Mononuclear cell (primary cell): ENCODE measurements around the gene WWTR1. TPM values are rescaled to one million over a fixed set of nuclear protein-coding genes. Genes with fewer than 3 reads are reported as not detected.

Source experiments
- H3K27me3 ChIP-seq: 2 replicates; pipeline ENCODE4 v1.6.0; 2011; ENCODE audit warnings: low read length, control low read depth; ENCODE audit not compliant: insufficient read depth
- H3K4me1 ChIP-seq: 2 replicates; pipeline ENCODE4 v1.5.1; 2011; ENCODE audit warnings: mild to moderate bottlenecking, low read length, control low read depth; ENCODE audit not compliant: insufficient read depth
- H3K4me3 ChIP-seq: 2 replicates; pipeline ENCODE4 v1.5.1; 2011; ENCODE audit warnings: mild to moderate bottlenecking, low read length, moderate library complexity
- H3K9me3 ChIP-seq: 2 replicates; pipeline ENCODE4 v1.5.1; 2011; ENCODE audit warnings: low read depth, mild to moderate bottlenecking, control low read depth, low read length
- total RNA-seq: library from RNA; depleted of rRNA; stranded (reverse); fragments of >200 nt; gene quantifications from one replicate; pipeline ENCODE4 v1.2.3, GENCODE V29; 2012

Gene WWTR1
- total RNA-seq, 1 donor: 0.31 TPM

GRCh38 chr3:149486726-149487125 lies 171.1 kb downstream of the WWTR1 start:
- no peaks in the 10 kb centered on the region for H3K9me3 ChIP-seq
- H3K4me3 ChIP-seq: no peak overlapping the region
- H3K4me1 ChIP-seq: no peaks in the 10 kb centered on the region
- peaks cover 3% of the 10 kb centered on the region for H3K27me3 ChIP-seq

- Histone ChIP-seq H3K9me3 (no peaks in the 10 kb centered on the region), H3K27me3 (no peaks in the 10 kb centered on the region), H3K4me3 (no peak overlapping the region), H3K4me1 (peaks cover 28% of the 10 kb centered on the region)
These were observed 176.3 kb downstream of the WWTR1 start for GRCh38 chr3:149481491-149481890.

- no peak overlapping the region for H3K4me3 ChIP-seq
- H3K4me1 ChIP-seq: peaks cover 33% of the 10 kb centered on the region
- H3K9me3 ChIP-seq: no peaks in the 10 kb centered on the region
- H3K27me3 ChIP-seq: no peaks in the 10 kb centered on the region
These were observed 176.8 kb downstream of the WWTR1 start for GRCh38 chr3:149481056-149481455.

- Histone ChIP-seq H3K27me3 (no peaks in the 10 kb centered on the region), H3K4me3 (no peak overlapping the region), H3K4me1 (peaks cover 38% of the 10 kb centered on the region), H3K9me3 (no peaks in the 10 kb centered on the region)
These were observed 177.4 kb downstream of the WWTR1 start for GRCh38 chr3:149480326-149481017.

- peaks cover 45% of the 10 kb centered on the region for H3K4me1 ChIP-seq
- no peaks in the 10 kb centered on the region for H3K9me3 ChIP-seq
- H3K4me3 ChIP-seq: no peak overlapping the region
- no peaks in the 10 kb centered on the region for H3K27me3 ChIP-seq
These were observed 178.1 kb downstream of the WWTR1 start for GRCh38 chr3:149479621-149480325.

GRCh38 chr3:149476225-149476624 lies 181.6 kb downstream of the WWTR1 start:
- Histone ChIP-seq H3K4me3 (no peak overlapping the region), H3K27me3 (no peaks in the 10 kb centered on the region), H3K4me1 (peaks cover 72% of the 10 kb centered on the region), H3K9me3 (no peaks in the 10 kb centered on the region)

- Histone ChIP-seq H3K27me3 (no peaks in the 10 kb centered on the region), H3K9me3 (no peaks in the 10 kb centered on the region), H3K4me1 (peaks cover 66% of the 10 kb centered on the region), H3K4me3 (no peak overlapping the region)
These were observed 182.3 kb downstream of the WWTR1 start for GRCh38 chr3:149475451-149476060.

GRCh38 chr3:149474250-149474817 lies 183.5 kb downstream of the WWTR1 start, which contains the start of gene TM4SF4:
Gene TM4SF4 (plus strand): TSS chr3:149474697. CDS start chr3:149474878, 181 bp downstream.
- Histone ChIP-seq H3K4me3 (no peak within 1 kb of the TSS), H3K4me1 (peaks cover 55% of the 10 kb centered on the region), H3K27me3 (no peaks in the 10 kb centered on the region), H3K9me3 (no peaks in the 10 kb centered on the region)

- Histone ChIP-seq H3K4me1 (peaks cover 55% of the 10 kb centered on the region), H3K9me3 (no peaks in the 10 kb centered on the region), H3K4me3 (no peak overlapping the region), H3K27me3 (no peaks in the 10 kb centered on the region)
These were observed 184.2 kb downstream of the WWTR1 start for GRCh38 chr3:149473357-149474249.

- Histone ChIP-seq H3K4me3 (no peak overlapping the region), H3K9me3 (no peaks in the 10 kb centered on the region), H3K4me1 (peaks cover 55% of the 10 kb centered on the region), H3K27me3 (no peaks in the 10 kb centered on the region)
These were observed 185.6 kb downstream of the WWTR1 start for GRCh38 chr3:149472030-149472797.

- H3K4me3 ChIP-seq: no peak overlapping the region
- no peaks in the 10 kb centered on the region for H3K9me3 ChIP-seq
- H3K27me3 ChIP-seq: no peaks in the 10 kb centered on the region
- peaks cover 38% of the 10 kb centered on the region for H3K4me1 ChIP-seq
These were observed 187.4 kb downstream of the WWTR1 start for GRCh38 chr3:149470381-149470780.

- H3K4me1 ChIP-seq: peaks cover 31% of the 10 kb centered on the region
These were observed 189.2 kb downstream of the WWTR1 start for GRCh38 chr3:149468504-149469212.

More at GRCh38 chr3:149468504-149469212, 189.2 kb downstream of the WWTR1 start:
- Histone ChIP-seq H3K4me3 (no peak overlapping the region), H3K9me3 (no peaks in the 10 kb centered on the region), H3K27me3 (no peaks in the 10 kb centered on the region)
